Skeletal muscle cell (primary cell): Measurements from ENCODE around the gene TPPP2.
A peak's percentile ranks its signal among the peaks of the same experiment; 100 is the strongest.

Experiments
- DNase-seq: peaks from one replicate; pipeline ENCODE4 v3.0.0-alpha.2; 2010; ENCODE audit warnings: low read depth
- H3K4me3 ChIP-seq: 2 replicates; pipeline ENCODE4 v1.5.1; 2011; ENCODE audit warnings: low read depth, mild to moderate bottlenecking, control low read depth, low read length, moderate library complexity

Gene TPPP2

DNA sequence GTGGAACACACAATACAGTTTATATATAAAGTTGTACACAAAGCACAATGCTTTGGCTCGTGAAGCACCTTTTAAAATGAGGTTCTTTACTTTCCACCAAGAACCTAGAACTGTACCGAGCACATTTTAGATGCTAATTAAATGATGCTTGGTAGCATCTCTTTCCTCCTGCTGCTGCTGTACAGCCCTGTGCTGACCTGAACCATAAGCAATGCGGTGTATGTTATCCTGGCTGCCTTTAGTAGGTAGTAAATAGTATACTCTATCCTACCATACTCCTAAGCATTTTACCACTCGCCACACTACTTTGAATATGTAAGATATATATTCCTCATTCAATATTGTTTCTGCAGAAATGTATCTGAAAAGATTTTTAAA lies 24.7 kb downstream of the TPPP2 start:
- DNase-seq: no peak
- H3K4me3 ChIP-seq: no peak overlapping the region

DNA sequence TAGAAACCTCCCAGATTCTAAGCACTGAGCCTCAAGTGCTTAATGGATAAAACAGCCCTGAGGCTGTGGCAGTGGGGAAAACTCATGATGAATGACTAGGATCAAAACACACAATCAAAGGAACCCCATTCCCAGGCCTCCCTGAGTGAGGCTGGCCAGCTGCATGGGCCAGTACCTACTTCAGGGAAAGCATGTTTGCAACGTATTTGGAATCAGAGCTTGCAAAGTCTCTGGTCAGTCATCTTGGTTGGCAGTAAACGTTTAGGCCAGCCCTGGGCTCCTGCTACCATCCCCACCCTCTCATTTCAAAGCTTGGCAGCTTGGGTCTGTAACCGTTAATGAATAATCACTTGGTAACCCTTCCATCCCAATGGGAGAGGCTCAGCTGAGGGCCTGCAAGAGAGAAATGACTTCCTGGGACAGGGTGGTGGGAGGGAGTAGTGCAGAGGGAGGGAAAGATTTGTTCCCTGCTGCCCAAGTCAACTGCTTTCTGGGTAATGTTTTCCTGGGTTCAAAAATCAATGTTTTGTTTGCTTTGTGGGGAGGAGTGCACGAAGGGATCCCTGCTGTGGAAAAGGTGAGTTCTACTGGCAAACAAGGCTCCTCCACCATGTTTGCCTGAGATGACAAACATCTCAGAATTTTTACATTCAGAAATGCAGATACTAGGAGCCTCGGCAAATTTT lies 25.6 kb downstream of the TPPP2 start:
- H3K4me3 ChIP-seq: no peak overlapping the region
- DNase-seq: no peak

DNA sequence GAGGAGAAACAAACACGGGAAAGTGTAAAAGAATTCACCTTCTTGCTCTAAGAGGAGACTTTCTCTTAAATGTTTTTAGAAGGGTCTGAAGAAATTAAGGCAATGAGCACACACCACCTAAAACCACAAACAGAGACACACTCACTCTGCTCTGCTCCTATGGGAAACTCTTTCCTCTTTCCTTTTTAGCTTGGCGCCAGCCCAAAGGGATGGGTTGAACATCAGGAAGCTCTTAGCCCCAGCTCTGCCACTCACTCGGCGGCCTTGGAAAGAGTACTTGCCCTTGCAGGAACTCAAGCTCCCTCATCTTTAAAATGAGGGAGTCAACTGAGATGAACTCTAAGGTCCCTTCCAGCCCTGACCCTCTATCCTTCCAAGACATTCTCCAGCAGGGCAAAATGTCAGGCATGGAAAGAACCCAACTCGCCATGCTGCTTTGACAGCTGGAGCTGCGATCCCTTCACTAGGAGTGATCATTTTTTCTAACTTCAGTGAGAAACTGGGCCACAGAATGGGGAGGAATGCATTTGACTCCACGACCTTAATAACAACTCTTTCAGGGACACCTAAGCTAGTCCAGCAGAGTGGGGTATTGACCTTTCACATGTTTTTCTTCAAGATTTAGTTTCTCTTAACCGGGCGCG lies 26.6 kb downstream of the TPPP2 start:
- H3K4me3 ChIP-seq: no peak overlapping the region
- no peak for DNase-seq

DNA sequence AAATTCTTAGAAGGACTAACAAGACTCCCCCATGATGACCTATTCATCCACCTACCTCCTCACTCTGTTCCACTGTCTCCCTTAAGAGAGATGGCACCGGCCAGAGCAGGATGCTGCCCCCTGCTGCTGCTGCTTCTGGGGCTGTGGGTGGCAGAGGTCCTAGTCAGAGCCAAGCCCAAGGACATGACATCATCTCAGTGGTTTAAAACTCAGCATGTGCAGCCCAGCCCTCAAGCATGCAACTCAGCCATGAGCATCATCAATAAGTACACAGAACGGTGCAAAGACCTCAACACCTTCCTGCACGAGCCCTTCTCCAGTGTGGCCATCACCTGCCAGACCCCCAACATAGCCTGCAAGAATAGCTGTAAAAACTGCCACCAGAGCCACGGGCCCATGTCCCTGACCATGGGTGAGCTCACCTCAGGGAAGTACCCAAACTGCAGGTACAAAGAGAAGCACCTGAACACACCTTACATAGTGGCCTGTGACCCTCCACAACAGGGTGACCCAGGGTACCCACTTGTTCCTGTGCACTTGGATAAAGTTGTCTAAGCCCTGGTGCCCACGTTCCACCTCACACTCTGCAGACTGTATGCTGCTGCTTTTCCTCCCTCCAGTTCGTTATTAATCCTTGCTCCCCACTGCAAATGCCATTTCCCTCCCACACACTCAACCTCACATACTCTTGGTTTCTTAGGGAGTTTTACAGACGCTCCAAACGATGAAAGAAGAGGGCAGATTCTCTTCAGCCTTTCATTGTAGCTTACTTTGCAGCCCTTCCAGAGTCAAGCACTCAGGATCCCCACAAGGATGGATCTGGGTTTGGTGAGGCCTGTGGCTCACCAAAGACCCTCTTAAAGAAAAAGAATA lies 28.0 kb downstream of the TPPP2 start, which contains the start of gene RNASE8:
Gene RNASE8 (plus strand): TSS at position 20 of the 873 bp plus-strand sequence. CDS start 71 bp downstream, at position 91.
- no peak within 1 kb of the TSS for H3K4me3 ChIP-seq
- no peak for DNase-seq

DNA sequence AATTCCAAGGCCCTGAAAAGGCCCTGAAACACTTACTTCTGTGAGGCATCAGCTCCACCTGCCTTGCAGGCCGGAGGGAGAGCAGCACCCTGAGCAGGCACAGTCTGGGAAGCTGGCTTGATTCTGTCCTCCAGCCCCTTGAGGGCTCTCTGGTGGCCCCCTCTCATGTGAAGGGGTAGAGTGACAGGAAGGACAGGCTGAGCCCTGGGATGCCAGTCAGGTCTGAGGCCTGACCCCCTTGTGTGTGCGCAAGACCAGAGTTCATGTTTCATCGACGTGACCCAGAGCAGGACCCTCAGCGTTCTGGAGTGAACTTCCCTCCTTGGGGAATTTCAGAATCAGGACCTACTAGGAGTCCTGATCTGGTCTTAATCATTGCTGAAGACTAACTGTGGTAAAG lies 28.9 kb downstream of the TPPP2 start:
- DNase-seq: no peak
- no peak overlapping the region for H3K4me3 ChIP-seq

DNA sequence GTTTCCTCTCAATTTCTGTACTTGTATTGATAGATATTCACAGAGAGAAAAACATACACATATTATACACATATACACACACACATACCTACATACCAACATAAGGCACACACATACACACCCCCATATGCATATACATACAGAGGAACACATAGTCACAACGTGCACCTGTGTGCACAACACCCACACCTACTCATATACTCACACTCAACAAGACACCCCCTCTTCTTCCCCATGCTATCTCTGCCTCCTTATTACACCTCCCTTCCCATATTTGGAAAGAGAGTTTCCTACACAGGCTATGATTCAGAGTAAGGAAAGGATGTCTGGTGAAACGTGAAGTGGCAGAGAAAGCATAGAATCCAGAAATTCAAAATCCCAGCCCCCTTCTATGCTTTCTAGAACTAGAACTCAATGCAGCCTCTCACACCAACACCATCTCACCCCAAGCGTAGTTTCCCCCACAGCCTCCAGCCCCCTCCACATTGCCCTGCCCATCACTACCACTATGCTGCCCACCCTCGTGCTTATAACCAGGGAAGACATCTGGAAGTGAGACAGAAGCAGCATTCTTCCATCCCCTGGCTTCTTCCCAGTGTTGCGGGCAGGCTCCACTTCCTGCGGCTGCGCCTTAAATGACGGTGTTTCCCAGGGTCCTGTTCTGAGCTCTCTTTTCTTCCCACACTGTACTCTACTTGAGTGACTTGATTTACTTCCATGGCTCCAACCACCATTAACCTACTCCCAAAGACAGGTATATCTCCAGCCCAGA lies 30.0 kb downstream of the TPPP2 start:
- no peak for DNase-seq
- no peak overlapping the region for H3K4me3 ChIP-seq

DNA sequence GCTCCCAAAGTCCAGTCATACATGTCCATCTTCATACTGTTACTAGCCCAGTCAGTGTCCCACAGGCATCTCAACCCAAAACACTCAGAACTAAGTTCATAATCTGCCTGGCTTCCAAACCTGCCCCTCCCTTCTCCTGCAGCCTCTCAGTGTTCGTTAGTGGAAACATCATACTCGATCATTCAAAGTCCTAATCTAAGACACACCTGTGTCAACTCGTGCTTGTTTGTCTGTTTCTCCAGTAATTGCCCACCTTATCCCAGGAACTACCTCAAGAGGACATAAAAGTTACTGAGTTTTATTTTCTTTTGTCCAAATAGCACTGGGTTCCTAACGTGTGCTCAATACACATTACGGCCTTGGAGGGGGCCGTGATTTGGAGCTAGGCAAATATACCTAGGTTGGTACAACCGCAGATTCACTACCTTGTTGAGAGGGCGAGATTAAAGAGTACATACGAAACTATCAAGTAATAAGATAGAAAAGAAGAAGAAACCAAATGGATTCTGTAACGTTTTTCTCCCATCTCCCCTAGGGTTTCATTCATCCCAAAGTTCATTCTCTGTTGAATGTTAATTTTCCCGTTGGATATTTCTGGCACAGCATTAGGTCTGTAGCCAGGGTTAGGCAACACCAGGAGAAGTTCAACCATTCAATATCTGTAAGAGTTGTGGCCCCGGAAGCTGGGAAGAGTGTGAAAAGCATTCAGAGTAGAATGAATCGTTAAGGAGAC lies 30.8 kb downstream of the TPPP2 start:
- no peak overlapping the region for H3K4me3 ChIP-seq
- DNase-seq: no peak

DNA sequence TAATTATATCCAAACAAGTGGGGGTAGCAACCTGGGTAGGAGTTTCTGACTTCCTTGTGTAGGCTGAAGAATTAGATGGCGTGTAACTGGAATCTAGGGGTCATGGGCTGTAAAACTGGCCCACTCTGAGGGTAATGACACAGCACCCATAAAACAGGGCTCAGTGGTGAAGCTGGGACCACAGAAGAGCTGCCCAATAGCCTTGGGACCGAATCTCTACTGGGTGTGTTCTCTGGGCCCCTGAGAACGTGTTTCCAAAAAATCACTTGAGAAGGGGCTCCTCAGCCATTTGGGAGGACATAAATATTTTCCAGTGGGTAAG lies 31.3 kb downstream of the TPPP2 start:
- H3K4me3 ChIP-seq: no peak overlapping the region
- no peak for DNase-seq

DNA sequence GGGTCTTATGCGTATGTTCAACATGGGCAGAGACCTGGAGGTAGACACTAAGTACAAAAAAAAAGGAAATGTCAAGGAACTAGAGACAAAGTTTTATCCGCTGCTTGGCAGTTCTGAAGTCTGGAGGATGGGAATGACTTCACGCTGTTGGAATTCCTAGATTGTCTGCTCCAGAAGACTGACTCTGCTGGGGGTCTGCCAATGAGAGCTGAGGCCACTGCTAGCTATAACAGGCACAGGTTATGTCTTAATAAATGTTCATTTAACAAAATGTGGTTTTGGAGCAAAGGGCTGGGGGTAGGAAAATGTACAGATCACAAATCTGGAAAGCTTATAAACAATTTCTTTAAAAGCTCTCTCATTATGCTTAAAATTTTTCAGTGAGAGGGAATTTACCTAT lies 33.5 kb downstream of the TPPP2 start:
- DNase-seq: peak; percentile 62

DNA sequence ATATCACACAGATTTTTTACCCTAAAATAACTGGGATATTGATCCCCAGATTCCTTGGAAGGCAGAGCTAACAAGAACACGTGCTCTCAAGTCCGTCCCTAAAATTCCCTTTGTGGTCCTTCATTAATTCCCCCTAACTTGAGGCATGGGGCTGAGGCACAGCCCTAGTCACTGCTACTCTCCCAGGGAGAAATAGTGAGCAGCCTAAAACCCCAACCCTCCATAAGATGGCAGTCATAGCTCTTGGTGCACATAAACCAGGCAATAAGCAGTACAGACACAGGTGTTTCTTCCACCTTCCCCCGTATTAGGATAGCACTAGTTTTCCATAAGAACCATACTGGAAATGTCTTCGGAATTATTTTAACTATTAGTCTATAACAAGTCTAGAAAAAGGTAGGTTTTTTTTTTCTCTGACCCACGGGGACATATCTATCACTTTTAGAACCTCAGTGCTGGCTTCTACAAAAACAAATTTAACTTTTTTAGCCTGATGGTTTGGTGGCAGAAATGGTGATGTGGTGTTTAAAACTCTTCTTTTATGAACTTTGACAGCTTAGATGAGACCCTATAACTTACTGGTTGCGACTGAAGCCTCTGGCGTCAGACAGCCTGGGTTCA lies 37.0 kb downstream of the TPPP2 start:
- no peak for DNase-seq
- no peak overlapping the region for H3K4me3 ChIP-seq

More for the DNA sequence above, 33.5 kb downstream of the TPPP2 start:
- no peak overlapping the region for H3K4me3 ChIP-seq

DNA sequence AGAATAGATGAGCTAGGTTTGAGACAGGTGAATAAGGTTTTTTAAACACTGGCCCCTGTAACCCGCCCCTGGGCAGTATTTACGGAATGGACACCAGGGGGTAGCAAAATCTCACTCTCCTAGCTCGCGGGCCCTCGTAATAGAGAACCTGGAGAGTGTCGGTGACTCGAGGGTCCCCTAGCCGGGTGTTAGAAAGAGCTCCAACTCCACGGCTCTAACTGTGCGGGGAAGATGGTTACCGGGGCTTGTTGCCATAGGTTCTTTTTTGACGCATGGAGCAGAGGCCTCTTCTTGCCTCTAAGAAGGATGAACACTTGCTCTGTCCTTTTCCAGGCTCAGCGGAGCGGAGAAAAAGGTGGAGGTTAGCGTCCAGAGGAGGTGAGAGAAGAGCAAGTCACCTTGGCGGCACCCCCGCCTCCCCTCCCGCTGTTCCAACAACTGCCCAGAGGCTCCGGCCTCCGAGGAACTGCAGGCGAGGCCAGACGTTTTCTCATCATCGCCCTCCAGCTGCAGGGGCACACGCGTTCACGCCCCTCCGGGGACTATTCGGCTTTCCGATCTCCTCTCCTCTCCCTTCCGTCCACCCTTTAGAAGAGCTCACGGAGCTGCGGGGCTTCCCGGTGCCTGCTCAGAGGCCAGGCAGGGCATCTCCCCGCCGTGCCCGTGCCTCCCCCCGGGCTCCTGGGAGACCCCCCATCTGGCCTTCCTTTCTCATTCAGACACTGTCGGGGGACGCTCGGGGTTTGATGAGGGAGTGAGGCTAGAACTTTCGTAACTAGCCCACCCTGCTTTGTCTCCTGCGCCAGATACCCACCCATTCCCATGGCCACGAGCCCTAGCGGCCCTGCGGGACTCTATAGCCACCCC lies 38.7 kb downstream of the TPPP2 start:
- peak overlapping the region; percentile 74 for H3K4me3 ChIP-seq
- no peak for DNase-seq

DNA sequence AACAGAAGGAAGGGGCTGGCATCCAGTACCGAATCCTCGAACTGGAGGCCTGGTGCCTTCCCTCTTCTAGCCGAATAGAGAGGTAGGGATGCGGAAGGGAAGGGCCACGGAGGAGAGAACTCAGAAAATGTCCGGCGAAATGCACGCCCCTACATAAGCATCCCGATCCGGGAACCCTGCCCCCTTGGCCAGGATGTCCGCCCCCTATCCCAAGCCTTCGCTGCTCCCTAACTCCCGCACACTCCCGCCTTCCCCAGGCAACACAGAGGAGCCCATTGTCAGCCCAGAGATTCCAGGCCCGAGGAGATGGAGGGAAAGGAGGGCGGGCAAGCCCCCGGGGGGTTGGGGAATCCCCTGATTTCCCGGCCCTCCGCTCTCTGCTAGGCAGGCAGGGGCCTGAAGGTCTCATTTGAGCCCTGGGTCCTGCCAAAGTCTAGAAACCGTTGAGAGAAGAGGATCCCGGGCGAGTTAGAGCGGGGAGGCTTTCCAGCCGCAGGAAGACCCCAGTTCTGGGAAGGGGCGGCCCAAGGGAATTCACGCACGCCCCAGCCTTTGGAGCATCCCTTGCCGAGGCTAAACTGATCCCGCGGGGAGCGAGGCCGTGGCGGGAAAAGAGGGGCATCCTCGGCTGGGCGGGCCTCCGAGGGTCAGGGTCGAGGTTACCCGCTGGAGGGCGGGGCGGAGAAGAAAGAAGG lies 39.5 kb downstream of the TPPP2 start:
- DNase-seq: no peak
- H3K4me3 ChIP-seq: peak overlapping the region; percentile 74

DNA sequence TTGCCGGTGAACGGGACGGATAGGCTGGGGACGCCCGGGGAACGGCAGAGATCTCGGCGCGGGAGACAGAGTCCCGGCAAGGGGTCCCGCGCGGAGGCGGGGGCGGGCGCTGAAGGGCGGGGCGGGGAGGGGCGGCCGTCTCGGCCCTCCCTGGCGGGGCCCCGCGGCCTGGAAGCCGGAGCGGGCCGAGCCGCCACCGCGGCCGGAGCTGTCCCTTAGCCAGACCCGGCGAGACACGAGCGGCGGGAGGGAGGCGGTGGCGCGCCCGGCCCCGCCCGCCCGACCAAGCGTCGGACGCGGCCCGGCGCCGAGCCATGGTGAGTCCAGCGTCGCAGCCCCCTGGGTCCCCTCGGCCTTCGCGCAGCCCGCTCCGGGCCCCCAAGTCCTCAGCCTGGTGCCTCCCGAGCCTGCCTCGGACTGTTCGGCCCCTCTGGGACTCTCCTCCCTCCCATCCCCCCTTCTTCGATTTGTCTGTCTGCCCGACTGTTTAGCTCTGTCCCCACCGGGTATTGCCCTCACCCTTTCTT lies 40.1 kb downstream of the TPPP2 start, which contains the start of gene ARHGEF40:
Gene ARHGEF40 (plus strand): TSS at position 222 of the 527 bp plus-strand sequence. CDS start 93 bp downstream, at position 315.
- no peak for DNase-seq
- peak within 1 kb of the TSS; percentile 74 for H3K4me3 ChIP-seq

DNA sequence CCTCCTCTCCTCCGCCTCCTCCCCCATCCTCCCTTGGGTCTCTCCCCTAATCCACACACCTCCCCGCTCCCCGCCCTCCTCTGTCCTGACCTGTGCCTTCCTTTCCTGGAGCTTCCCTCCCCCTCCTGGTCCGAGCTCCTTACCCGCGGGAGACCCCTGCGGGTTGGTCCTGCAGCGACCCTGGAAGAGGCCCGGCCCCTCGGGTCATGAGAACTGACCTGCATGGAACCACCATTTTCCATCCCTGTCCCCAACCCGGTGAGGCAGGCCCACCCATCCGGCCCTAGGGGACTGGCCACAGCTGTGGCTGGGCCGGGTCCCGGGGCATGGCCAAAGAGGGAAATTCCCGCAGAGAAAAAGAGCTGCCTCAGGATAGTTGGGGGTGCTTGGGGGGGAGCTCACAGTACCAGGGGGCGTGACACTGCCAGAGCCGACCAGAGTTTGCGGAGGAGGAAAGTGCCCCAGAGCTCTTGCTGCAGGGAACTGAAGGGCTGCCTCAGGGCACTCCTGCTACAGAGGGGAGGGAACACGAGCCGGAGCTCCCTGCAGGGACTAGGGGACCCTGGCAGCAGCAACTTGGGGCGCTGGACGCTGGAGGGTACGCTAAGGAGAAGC lies 40.7 kb downstream of the TPPP2 start:
- DNase-seq: no peak
- H3K4me3 ChIP-seq: peak overlapping the region; percentile 74

DNA sequence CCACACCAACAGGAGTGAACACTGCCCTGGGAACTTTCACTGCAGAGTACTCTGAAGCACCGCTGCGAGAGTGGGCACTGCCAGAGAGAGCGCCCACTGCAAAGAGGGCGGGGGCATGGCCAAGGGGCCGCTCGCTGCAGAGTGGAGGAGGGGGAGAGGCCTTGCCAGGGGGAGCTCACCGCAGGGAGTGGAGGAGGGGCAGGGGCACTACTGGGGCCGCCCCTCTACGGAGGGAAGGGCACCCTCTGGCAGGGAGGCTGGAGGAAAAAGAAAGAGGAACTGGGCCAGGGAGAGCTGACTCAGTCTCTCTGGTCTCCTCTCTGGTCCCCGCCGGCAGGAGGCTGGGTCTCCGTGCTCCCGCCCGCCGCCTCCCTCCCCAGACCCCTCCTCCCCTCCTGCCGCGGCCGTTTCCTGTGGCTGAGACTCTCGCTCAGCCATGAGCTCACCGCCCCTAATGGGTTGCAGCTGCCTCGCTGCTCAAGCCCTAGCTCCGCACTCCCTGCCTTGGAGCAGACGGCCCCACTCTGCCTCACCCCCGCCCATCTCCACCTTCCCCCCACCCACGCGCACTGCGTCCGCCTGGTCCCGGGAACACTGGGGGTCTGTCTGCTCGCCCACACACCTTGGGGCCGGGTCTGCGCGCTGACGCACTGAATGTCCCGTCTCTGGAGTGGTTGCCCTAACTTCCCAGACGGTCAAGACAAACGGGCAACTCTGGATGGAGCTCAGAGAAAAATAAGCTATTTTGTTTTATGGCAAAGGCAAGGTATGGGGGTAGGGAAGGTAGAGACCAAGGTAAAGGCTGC lies 41.4 kb downstream of the TPPP2 start:
- peak; percentile 97 for DNase-seq
- H3K4me3 ChIP-seq: peak overlapping the region; percentile 74

DNA sequence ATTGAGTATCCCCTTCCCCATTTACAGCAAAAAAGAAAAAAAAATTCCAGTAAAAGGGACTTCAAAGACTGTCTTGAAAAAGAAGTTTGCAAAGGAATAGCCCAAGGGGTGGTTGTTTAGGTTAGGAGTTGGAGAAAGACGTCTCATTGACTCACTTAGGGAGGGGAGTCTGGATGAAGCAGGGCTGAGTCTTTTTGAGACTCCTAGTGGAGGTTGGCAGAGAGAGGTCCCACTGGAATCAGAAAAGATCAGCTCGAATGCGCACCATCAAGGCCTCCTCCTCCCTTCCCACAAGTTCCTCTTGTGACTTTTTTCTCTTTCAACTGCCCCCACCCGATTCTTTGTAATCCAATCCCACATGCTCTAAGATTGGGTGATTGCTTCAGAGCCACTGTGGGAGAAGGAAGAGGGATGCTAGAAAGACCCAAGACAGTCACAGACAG lies 42.0 kb downstream of the TPPP2 start:
- DNase-seq: peak; percentile 92

More for the DNA sequence above, 42.0 kb downstream of the TPPP2 start:
- H3K4me3 ChIP-seq: peak overlapping the region; percentile 74
